KMS-11 (cell line): ENCODE data around the gene TCF12.

Experiments
- H2AFZ ChIP-seq: fragments of 200-600 bp; sonication (generic); 2 replicates; pipeline ENCODE4 v1.6.1; 2016; ENCODE audit warnings: antibody characterized with exemption, mixed run types, low read depth
- H3K27ac ChIP-seq: fragments of 200-600 bp; sonication (generic); 2 replicates; pipeline ENCODE4 v1.6.1; 2016; ENCODE audit warnings: mild to moderate bottlenecking, mixed run types
- H3K27me3 ChIP-seq: fragments of 200-600 bp; sonication (generic); 2 replicates; pipeline ENCODE4 v1.6.1; 2017; ENCODE audit warnings: mild to moderate bottlenecking, low read depth, mixed run types, moderate library complexity; ENCODE audit not compliant: insufficient read depth
- H3K36me3 ChIP-seq: fragments of 200-600 bp; sonication (generic); 2 replicates; pipeline ENCODE4 v1.6.1; 2017; ENCODE audit warnings: mild to moderate bottlenecking, mixed run types; ENCODE audit not compliant: insufficient read depth
- H3K4me1 ChIP-seq: fragments of 200-600 bp; sonication (generic); 2 replicates; pipeline ENCODE4 v1.6.1; 2016; ENCODE audit warnings: mild to moderate bottlenecking, low read depth, mixed run types; ENCODE audit not compliant: poor library complexity, severe bottlenecking
- H3K4me2 ChIP-seq: fragments of 200-600 bp; sonication (generic); 2 replicates; pipeline ENCODE4 v1.7.0; 2016; ENCODE audit warnings: mild to moderate bottlenecking, mixed run types
- H3K4me3 ChIP-seq: fragments of 200-600 bp; sonication (generic); IDR thresholded peaks from 2 replicates; pipeline ENCODE4 v1.6.1; 2017; ENCODE audit warnings: low read depth, low read length, mixed read lengths; ENCODE audit not compliant: insufficient read depth
- H3K79me2 ChIP-seq: fragments of 200-600 bp; sonication (generic); 2 replicates; pipeline ENCODE4 v1.6.1; 2016; ENCODE audit warnings: low read depth, mixed run types; ENCODE audit not compliant: insufficient read depth
- H3K9ac ChIP-seq: fragments of 200-600 bp; sonication (generic); 2 replicates; pipeline ENCODE4 v1.6.1; 2016; ENCODE audit warnings: mild to moderate bottlenecking, mixed run types
- H4K20me1 ChIP-seq: fragments of 200-600 bp; sonication (generic); 2 replicates; pipeline ENCODE4 v1.6.1; 2016; ENCODE audit warnings: mild to moderate bottlenecking, mixed run types; ENCODE audit not compliant: insufficient read depth
- TF ChIP-seq, protein P1 (sequence below): fragments of 200-600 bp; sonication (generic); conservative IDR thresholded peaks from 2 replicates; pipeline ENCODE4 v1.6.1; 2017; ENCODE audit warnings: low read depth, mild to moderate bottlenecking, antibody characterized with exemption, low read length, moderate library complexity, mixed read lengths

TCF12 gene

GRCh38 chr15:57038040-57038439, 119.6 kb downstream of the TCF12 start:
- no peaks in the 10 kb centered on the region for H3K36me3 ChIP-seq
- H3K4me2 ChIP-seq: no peak overlapping the region
- no peaks in the 10 kb centered on the region for H3K27me3 ChIP-seq
- H3K79me2 ChIP-seq: peaks cover 5% of the 10 kb centered on the region; the same call in 1 of the 2 replicates
- no peaks in the 10 kb centered on the region for H3K4me1 ChIP-seq
- no peak overlapping the region for H3K4me3 ChIP-seq
- H4K20me1 ChIP-seq: no peaks in the 10 kb centered on the region
- TF ChIP-seq, protein P1, sequence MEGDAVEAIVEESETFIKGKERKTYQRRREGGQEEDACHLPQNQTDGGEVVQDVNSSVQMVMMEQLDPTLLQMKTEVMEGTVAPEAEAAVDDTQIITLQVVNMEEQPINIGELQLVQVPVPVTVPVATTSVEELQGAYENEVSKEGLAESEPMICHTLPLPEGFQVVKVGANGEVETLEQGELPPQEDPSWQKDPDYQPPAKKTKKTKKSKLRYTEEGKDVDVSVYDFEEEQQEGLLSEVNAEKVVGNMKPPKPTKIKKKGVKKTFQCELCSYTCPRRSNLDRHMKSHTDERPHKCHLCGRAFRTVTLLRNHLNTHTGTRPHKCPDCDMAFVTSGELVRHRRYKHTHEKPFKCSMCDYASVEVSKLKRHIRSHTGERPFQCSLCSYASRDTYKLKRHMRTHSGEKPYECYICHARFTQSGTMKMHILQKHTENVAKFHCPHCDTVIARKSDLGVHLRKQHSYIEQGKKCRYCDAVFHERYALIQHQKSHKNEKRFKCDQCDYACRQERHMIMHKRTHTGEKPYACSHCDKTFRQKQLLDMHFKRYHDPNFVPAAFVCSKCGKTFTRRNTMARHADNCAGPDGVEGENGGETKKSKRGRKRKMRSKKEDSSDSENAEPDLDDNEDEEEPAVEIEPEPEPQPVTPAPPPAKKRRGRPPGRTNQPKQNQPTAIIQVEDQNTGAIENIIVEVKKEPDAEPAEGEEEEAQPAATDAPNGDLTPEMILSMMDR: no peak
- H3K9ac ChIP-seq: no peak overlapping the region
- H2AFZ ChIP-seq: no peak overlapping the region
- H3K27ac ChIP-seq: no peak overlapping the region

GRCh38 chr15:57038496-57038895, 120.1 kb downstream of the TCF12 start:
- TF ChIP-seq, protein P1: no peak
- no peak overlapping the region for H3K27ac ChIP-seq
- no peak overlapping the region for H3K9ac ChIP-seq
- H2AFZ ChIP-seq: no peak overlapping the region
- no peaks in the 10 kb centered on the region for H3K36me3 ChIP-seq
- no peak overlapping the region for H3K4me3 ChIP-seq
- H3K4me1 ChIP-seq: no peaks in the 10 kb centered on the region
- no peaks in the 10 kb centered on the region for H3K27me3 ChIP-seq
- peaks cover 5% of the 10 kb centered on the region; the same call in 1 of the 2 replicates for H3K79me2 ChIP-seq
- no peak overlapping the region for H3K4me2 ChIP-seq
- H4K20me1 ChIP-seq: no peaks in the 10 kb centered on the region

DNA sequence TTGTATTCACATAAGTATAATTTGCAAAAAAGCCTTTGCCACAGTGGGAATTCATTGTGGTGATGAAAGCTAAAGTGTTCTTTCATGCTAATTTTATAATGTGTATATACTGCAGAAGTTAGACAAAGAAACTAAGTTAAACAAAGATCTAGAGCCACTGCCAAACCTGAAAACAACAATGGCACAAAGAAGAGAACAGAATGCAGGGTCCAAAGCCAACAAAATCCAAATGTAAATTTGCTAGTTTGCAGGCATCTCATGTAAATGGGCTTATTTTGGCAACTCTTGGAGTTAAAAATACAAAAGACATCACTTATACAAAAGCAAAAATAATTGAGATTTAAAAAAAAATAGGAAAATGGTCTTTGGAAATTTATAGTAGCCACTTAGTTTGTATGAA, 123.0 kb downstream of the TCF12 start:
- no peaks in the 10 kb centered on the region for H4K20me1 ChIP-seq
- no peak overlapping the region for H2AFZ ChIP-seq
- H3K4me1 ChIP-seq: no peaks in the 10 kb centered on the region
- H3K4me2 ChIP-seq: no peak overlapping the region
- no peak overlapping the region for H3K4me3 ChIP-seq
- no peak overlapping the region for H3K9ac ChIP-seq
- H3K79me2 ChIP-seq: peaks cover 5% of the 10 kb centered on the region; the same call in 1 of the 2 replicates
- no peak overlapping the region for H3K27ac ChIP-seq
- H3K27me3 ChIP-seq: no peaks in the 10 kb centered on the region
- TF ChIP-seq, protein P1: no peak
- no peaks in the 10 kb centered on the region for H3K36me3 ChIP-seq

DNA sequence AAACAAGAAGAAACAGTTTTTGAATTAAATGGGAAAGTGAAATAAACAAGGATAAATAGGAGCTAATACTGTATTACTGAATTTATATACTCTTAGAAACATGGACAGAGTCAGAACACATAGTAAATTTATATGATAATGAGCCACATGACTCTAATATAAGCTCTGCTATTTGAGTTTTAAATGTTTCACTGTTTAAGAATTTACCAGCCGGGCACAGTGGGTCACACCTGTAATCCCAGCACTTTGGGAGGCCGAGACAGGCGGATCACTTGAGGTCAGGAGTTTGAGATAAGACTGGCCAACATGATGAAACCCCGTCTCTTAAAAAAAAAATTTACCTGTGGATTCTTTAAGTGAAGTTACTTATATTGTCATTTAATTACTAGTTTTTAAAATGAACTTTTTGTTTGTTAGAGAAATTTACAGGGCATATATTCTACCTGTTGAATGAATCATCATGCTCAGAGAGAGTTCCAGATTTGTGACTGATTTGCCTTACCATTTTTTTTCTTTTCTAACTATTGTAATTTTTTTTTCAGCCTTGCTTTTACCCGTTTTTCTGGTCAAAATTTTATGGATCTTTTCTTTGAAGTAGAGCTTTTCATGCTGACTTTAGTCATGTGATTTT, 125.7 kb downstream of the TCF12 start:
- Histone ChIP-seq H3K4me2 (no peak overlapping the region), H3K36me3 (no peaks in the 10 kb centered on the region), H3K79me2 (no peaks in the 10 kb centered on the region; the same call in 1 of the 2 replicates), H3K9ac (no peak overlapping the region), H3K27me3 (no peaks in the 10 kb centered on the region), H2AFZ (no peak overlapping the region), H3K4me3 (no peak overlapping the region), H4K20me1 (no peaks in the 10 kb centered on the region), H3K4me1 (no peaks in the 10 kb centered on the region), H3K27ac (no peak overlapping the region)
- TF ChIP-seq, protein P1: no peak
